ENCODE measurements around the gene DUOXA2. TPM values are rescaled to one million over a fixed set of nuclear protein-coding genes. Genes with fewer than 3 reads are reported as not detected.

Gene DUOXA2
- total and polyA plus RNA-seq, 2 of the 4 experiments (the other 2 are of a cell fraction), result not detected

DNA sequence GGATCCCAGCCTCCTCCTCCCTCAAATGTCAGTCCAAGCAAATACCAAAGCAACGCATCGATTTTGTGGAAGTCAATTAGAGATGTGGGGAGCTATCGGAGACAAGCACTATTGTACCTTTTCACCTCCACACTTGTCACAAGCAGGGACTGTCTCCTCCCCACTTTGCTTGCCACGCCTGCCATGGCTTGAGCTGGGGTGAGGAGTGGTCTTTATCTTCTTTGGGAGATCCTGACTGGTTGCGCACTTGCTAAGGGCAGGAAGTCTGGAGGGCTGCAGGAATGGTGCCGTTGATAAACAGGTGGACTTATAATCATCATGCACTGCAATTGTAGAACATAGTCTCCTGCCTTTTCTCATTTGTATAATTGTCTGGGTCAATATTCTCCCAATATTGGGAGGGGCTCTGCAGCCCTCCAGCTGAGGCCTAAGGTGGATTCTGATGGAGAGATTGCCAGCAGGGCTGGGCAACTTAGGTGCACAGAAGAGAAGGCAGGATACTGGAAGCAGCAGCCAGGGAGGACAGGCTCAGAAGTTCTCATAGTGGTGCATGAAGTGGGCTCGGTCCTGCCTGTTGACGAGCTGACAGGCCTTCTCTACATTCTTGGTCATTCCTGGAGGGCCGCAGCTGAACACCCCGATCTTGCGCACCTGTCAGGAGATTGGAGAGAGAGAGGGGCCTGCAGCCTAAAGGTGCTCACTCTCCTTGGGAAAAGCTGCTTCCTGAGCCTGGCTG is 20.3 kb upstream of the DUOXA2 start:
- Histone ChIP-seq H3K4ac (ENCODE audit: low read depth, low read length) (no peak overlapping the region), H3K4me1 (ENCODE audit: control insufficient read depth, insufficient read depth, low read length) (peaks cover 9% of the 10 kb centered on the region; the same call in 1 of the 2 replicates), H2BK15ac (ENCODE audit: low read depth, low read length) (no peak overlapping the region), H3K27ac (ENCODE audit: insufficient read depth, low read length) (no peak overlapping the region), H3K79me1 (ENCODE audit: low read depth in 1 of 2, low read length in 2 of 2) (no peaks in the 10 kb centered on the region), H3K4me2 (ENCODE audit: low read depth, low read length) (no peak overlapping the region), H3K18ac (ENCODE audit: low read depth, low read length) (no peak overlapping the region), H4K8ac (ENCODE audit: low read depth in 2 of 2, low read length in 2 of 2) (no peak overlapping the region), H3K23ac (ENCODE audit: low read depth, low read length) (no peak overlapping the region), H3K9me3 (ENCODE audit: control insufficient read depth, insufficient read depth, low read length) (no peaks in the 10 kb centered on the region), H3K4me3 (ENCODE audit: insufficient read depth, low read depth, low read length) (no peak overlapping the region), H2BK20ac (ENCODE audit: low read depth, low read length) (no peak overlapping the region), H3K27me3 (ENCODE audit: control insufficient read depth, insufficient read depth, low read length) (peaks cover 31% of the 10 kb centered on the region), H2AK5ac (ENCODE audit: low read depth, low read length) (no peak overlapping the region), H3K36me3 (ENCODE audit: control insufficient read depth, insufficient read depth, low read length) (no peaks in the 10 kb centered on the region), H4K5ac (ENCODE audit: low read depth, low read length) (no peak overlapping the region), H2BK5ac (ENCODE audit: low read depth, low read length, poor library complexity, severe bottlenecking) (no peak overlapping the region), H3K9me1 (ENCODE audit: insufficient read depth, low read length) (peaks cover 9% of the 10 kb centered on the region), H3K56ac (ENCODE audit: extremely low read depth, insufficient read depth, low read length) (no peak overlapping the region), H2AK9ac (replicated peaks; ENCODE audit: low read depth, low read length, poor library complexity) (no peak overlapping the region), H2AFZ (replicated peaks; ENCODE audit: low read length, poor library complexity) (peak overlapping the region; percentile 76), H3K9ac (ENCODE audit: low read depth, low read length) (no peak overlapping the region), H4K20me1 (ENCODE audit: insufficient read depth, low read length) (no peaks in the 10 kb centered on the region), H2BK120ac (ENCODE audit: low read depth, low read length) (no peak overlapping the region), H3K14ac (replicated peaks; ENCODE audit: low read depth, low read length) (no peak overlapping the region), H4K91ac (ENCODE audit: insufficient read depth, low read depth, low read length) (no peak overlapping the region)
- dilution Hi-C loops (cut with HindIII; ENCODE audit: low sequenced_read_pairs, unreplicated experiment), result no loop called here
- intact Hi-C loops (cut with micrococcal nuclease), result loop anchor here (5.0 kb wide), 1 partner anchor 71 kb away; the partner anchor contains the start of gene SORD
- BruUV-seq (replicated peaks), result no TSS peak
- no peak for DNase-seq
- in situ Hi-C loops (cut with MboI; ENCODE audit: low sequenced_read_pairs), result no loop called here
- 78% methylated on average over 5 of the region's 11 CpGs; no CpG with 5 or more reads in 1 of the 2 experiments for WGBS, 2 experiments (ENCODE audit: extremely low coverage in 2 of 2, insufficient read length in 1 of 2)
- ATAC-seq (ENCODE audit: low read depth), result no peak
- ChIA-PET CTCF (interaction anchor here (0.8 to 1.4 kb wide), 2 partner anchors 24 to 221 kb away, joined by 3 to 5 read pairs; no protein-coding TSS in a partner anchor), POLR2A (ENCODE audit: unreplicated experiment) (no interaction called here)
- TF ChIP-seq CHD1 (IDR thresholded peaks at IDR 0.05; ENCODE audit: low read depth, low read length) (no peak), USF2 (IDR thresholded peaks at IDR 0.05; ENCODE audit: low read depth, low read length) (no peak), ELK1 (IDR thresholded peaks at IDR 0.05; ENCODE audit: borderline replicate concordance, low read depth, low read length) (no peak), POLR2A (IDR thresholded peaks at IDR 0.05; ENCODE audit: low read depth, low read length) (no peak), RFX5 (IDR thresholded peaks at IDR 0.05; ENCODE audit: low read depth, low read length) (no peak), NFE2L2 (IDR thresholded peaks at IDR 0.05; ENCODE audit: low read depth, low read length) (no peak), MAZ (IDR thresholded peaks at IDR 0.05; ENCODE audit: borderline replicate concordance, low read depth, low read length) (no peak), RCOR1 (IDR thresholded peaks at IDR 0.05; ENCODE audit: insufficient replicate concordance, low read length) (no peak), RAD21 (IDR thresholded peaks at IDR 0.05; ENCODE audit: low read length) (no peak), FOS (IDR thresholded peaks at IDR 0.05; ENCODE audit: low read depth, low read length) (no peak), SMC3 (IDR thresholded peaks at IDR 0.05; ENCODE audit: low read depth, low read length) (no peak), CEBPB (IDR thresholded peaks at IDR 0.05; ENCODE audit: low read depth, low read length) (no peak), MAFK (IDR thresholded peaks at IDR 0.05; ENCODE audit: low read depth, low read length) (no peak), BHLHE40 (IDR thresholded peaks at IDR 0.05; ENCODE audit: low read depth, low read length) (no peak)
- TF ChIP-seq, protein P1, sequence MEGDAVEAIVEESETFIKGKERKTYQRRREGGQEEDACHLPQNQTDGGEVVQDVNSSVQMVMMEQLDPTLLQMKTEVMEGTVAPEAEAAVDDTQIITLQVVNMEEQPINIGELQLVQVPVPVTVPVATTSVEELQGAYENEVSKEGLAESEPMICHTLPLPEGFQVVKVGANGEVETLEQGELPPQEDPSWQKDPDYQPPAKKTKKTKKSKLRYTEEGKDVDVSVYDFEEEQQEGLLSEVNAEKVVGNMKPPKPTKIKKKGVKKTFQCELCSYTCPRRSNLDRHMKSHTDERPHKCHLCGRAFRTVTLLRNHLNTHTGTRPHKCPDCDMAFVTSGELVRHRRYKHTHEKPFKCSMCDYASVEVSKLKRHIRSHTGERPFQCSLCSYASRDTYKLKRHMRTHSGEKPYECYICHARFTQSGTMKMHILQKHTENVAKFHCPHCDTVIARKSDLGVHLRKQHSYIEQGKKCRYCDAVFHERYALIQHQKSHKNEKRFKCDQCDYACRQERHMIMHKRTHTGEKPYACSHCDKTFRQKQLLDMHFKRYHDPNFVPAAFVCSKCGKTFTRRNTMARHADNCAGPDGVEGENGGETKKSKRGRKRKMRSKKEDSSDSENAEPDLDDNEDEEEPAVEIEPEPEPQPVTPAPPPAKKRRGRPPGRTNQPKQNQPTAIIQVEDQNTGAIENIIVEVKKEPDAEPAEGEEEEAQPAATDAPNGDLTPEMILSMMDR (conservative IDR thresholded peaks at IDR 0.05; ENCODE audit: low read depth, low read length), result no peak
